HEK293 (cell line): ENCODE results near the gene PRM3.

Source experiments
- CTCF ChIA-PET: fragments of 350-600 bp; formaldehyde crosslinking; extraction: SDS; loops from one replicate; lab custom pipeline; 2021; ENCODE audit warnings: antibody characterized with exemption; lab: Yijun Ruan, JAX
- POLR2A ChIA-PET: fragments of 300-600 bp; formaldehyde crosslinking; extraction: SDS; loops from one replicate; lab custom pipeline; 2020; ENCODE audit warnings: antibody characterized with exemption, inconsistent platforms; lab: Yijun Ruan, JAX
- H3K27ac ChIP-seq: fragments of 200-500 bp; sonication (Bioruptor generic); 2 replicates; pipeline ENCODE4 v1.5.1; 2014; ENCODE audit warnings: low read depth, low read length, control low read depth, inconsistent platforms; ENCODE audit errors: extremely low read depth
- H3K36me3 ChIP-seq, 2 experiments: fragments of 200-500 bp in 1 of 2; sonication (Bioruptor generic) in 1 of 2; 1 replicate in 1 of 2; 2 replicates in 1 of 2; pipeline ENCODE4 v1.5.1; 2014 to 2017; ENCODE audit warnings: inconsistent platforms in 2 of 2, low read length in 2 of 2; ENCODE audit not compliant: control insufficient read depth in 2 of 2, insufficient read depth in 1 of 2
- H3K4me1 ChIP-seq: fragments of 200-500 bp; sonication (Bioruptor generic); 2 replicates; pipeline ENCODE4 v1.5.1; 2014; ENCODE audit warnings: mild to moderate bottlenecking, low read length, inconsistent platforms; ENCODE audit not compliant: control insufficient read depth, insufficient read depth
- H3K4me3 ChIP-seq: 2 replicates; pipeline ENCODE4 v1.5.1; 2011; ENCODE audit warnings: low read depth, mild to moderate bottlenecking, control low read depth, low read length, moderate library complexity
- H3K9me3 ChIP-seq: fragments of 200-500 bp; sonication (Bioruptor generic); 2 replicates; pipeline ENCODE4 v1.5.1; 2014; ENCODE audit warnings: low read depth, low read length, inconsistent platforms; ENCODE audit not compliant: control insufficient read depth, insufficient read depth
- HOXD13 ChIP-seq: sonication (generic); formaldehyde crosslinking; IDR thresholded peaks from 2 replicates; pipeline ENCODE4 v1.8.0; 2022; ENCODE audit warnings: missing genetic modification reagents, borderline replicate concordance
- OSR2 ChIP-seq: fragments of 450-650 bp; formaldehyde crosslinking; IDR thresholded peaks from 2 replicates; pipeline ENCODE4 v1.5.1; 2016; ENCODE audit warnings: missing biosample characterization, missing genetic modification characterization
- PBX3 ChIP-seq: sonication (generic); formaldehyde crosslinking; IDR thresholded peaks from 2 replicates; pipeline ENCODE4 v1.8.1; 2022; ENCODE audit warnings: mild to moderate bottlenecking, moderate library complexity, missing genetic modification reagents
- SCRT1 ChIP-seq: fragments of 450-650 bp; formaldehyde crosslinking; IDR thresholded peaks from 2 replicates; pipeline ENCODE4 v1.5.1; 2016; ENCODE audit warnings: missing biosample characterization, missing genetic modification characterization, borderline replicate concordance
- SCRT2 ChIP-seq: fragments of 450-650 bp; formaldehyde crosslinking; IDR thresholded peaks from 2 replicates; pipeline ENCODE4 v1.5.1; 2016; ENCODE audit warnings: missing biosample characterization, missing genetic modification characterization
- ZNF280C ChIP-seq: fragments of 450-650 bp; formaldehyde crosslinking; IDR thresholded peaks from 2 replicates; pipeline ENCODE4 v1.5.1; 2016; ENCODE audit warnings: missing biosample characterization, missing genetic modification characterization
- ZNF302 ChIP-seq: fragments of 450-650 bp; formaldehyde crosslinking; IDR thresholded peaks from 2 replicates; pipeline ENCODE4 v1.5.1; 2016; ENCODE audit warnings: missing biosample characterization, missing genetic modification characterization, low read depth
- ZNF423 ChIP-seq: fragments of 450-650 bp; formaldehyde crosslinking; IDR thresholded peaks from 2 replicates; pipeline ENCODE4 v1.5.1; 2016; ENCODE audit warnings: missing biosample characterization, missing genetic modification characterization
- ZNF488 ChIP-seq: fragments of 450-650 bp; formaldehyde crosslinking; IDR thresholded peaks from 2 replicates; pipeline ENCODE4 v1.5.1; 2016; ENCODE audit warnings: missing biosample characterization, missing genetic modification characterization
- ZNF670 ChIP-seq: fragments of 450-650 bp; formaldehyde crosslinking; IDR thresholded peaks from 2 replicates; pipeline ENCODE4 v1.5.1; 2016; ENCODE audit warnings: missing biosample characterization, missing genetic modification characterization, low read depth
- ZNF777 ChIP-seq: fragments of 450-650 bp; formaldehyde crosslinking; IDR thresholded peaks from 2 replicates; pipeline ENCODE4 v1.5.1; 2017; ENCODE audit warnings: missing biosample characterization, missing genetic modification characterization, borderline replicate concordance
- ZSCAN16 ChIP-seq: fragments of 450-650 bp; formaldehyde crosslinking; IDR thresholded peaks from 2 replicates; pipeline ENCODE4 v1.5.1; 2016; ENCODE audit warnings: missing biosample characterization, missing genetic modification characterization
- TF ChIP-seq, protein P1 (sequence below): fragments of 450-650 bp; formaldehyde crosslinking; IDR thresholded peaks from 2 replicates; pipeline ENCODE4 v1.5.1; 2016; ENCODE audit warnings: missing biosample characterization, missing genetic modification characterization
- TF ChIP-seq, protein P2 (sequence below): fragments of 450-650 bp; formaldehyde crosslinking; IDR thresholded peaks from 2 replicates; pipeline ENCODE4 v1.5.1; 2017; ENCODE audit warnings: missing biosample characterization, missing genetic modification characterization

PRM3 gene

GRCh38 chr16:11271610-11272009, 1.8 kb downstream of the PRM3 start:
- H3K36me3 ChIP-seq, result no peaks in the 10 kb centered on the region
- no peaks in the 10 kb centered on the region for H3K9me3 ChIP-seq
- H3K4me1 ChIP-seq, result peaks cover 5% of the 10 kb centered on the region
- ChIA-PET CTCF (interaction anchor here (0.6 kb wide), 1 partner anchor 133 kb away, joined by 3 read pairs; no protein-coding TSS in a partner anchor), POLR2A (no interaction called here)
- TF ChIP-seq, protein P1, sequence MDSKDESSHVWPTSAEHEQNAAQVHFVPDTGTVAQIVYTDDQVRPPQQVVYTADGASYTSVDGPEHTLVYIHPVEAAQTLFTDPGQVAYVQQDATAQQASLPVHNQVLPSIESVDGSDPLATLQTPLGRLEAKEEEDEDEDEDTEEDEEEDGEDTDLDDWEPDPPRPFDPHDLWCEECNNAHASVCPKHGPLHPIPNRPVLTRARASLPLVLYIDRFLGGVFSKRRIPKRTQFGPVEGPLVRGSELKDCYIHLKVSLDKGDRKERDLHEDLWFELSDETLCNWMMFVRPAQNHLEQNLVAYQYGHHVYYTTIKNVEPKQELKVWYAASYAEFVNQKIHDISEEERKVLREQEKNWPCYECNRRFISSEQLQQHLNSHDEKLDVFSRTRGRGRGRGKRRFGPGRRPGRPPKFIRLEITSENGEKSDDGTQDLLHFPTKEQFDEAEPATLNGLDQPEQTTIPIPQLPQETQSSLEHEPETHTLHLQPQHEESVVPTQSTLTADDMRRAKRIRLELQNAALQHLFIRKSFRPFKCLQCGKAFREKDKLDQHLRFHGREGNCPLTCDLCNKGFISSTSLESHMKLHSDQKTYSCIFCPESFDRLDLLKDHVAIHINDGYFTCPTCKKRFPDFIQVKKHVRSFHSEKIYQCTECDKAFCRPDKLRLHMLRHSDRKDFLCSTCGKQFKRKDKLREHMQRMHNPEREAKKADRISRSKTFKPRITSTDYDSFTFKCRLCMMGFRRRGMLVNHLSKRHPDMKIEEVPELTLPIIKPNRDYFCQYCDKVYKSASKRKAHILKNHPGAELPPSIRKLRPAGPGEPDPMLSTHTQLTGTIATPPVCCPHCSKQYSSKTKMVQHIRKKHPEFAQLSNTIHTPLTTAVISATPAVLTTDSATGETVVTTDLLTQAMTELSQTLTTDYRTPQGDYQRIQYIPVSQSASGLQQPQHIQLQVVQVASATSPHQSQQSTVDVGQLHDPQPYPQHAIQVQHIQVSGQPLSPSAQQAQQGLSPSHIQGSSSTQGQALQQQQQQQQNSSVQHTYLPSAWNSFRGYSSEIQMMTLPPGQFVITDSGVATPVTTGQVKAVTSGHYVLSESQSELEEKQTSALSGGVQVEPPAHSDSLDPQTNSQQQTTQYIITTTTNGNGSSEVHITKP, result no peak
- TF ChIP-seq SCRT2 (tag by site-specific recombination), result no peak
- H3K27ac ChIP-seq, result no peak overlapping the region
- H3K4me3 ChIP-seq, result no peak overlapping the region

DNA sequence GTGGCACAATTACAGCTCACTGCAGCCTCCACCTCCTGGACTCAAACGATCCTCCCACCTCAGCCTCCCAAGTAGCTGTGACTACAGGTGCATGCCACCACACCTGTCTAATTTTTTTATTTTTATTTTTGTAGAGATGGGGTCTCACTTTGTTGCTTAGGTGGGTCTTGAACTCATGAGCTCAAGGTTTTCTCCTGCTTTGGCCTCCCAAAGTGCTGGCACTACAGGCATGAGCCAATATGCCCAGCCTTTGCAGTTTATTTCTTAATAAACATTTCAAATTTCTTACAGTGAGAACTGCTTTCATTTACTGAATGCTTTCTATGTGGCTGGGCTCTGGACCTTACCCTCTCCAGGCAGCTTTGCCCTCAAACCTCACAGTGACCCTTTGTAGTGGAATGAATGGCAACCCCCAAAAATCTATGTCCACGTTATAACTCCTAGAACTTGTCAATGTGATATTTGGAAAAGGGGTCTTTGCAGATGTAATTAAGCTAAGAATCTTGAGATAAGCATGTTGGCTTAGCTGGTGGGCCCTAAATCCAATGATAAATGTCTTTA, 2.7 kb downstream of the PRM3 start:
- no peak overlapping the region for H3K27ac ChIP-seq
- no peaks in the 10 kb centered on the region for H3K36me3 ChIP-seq
- H3K4me3 ChIP-seq, result no peak overlapping the region
- ChIA-PET POLR2A (interaction anchor here (0.7 kb wide), 1 partner anchor 15 kb away, joined by 3 read pairs; the partner anchor contains the start of gene SOCS1), CTCF (interaction anchor here (0.6 to 1.0 kb wide), 3 partner anchors 12 to 307 kb away, joined by 3 to 5 read pairs (median 3); no protein-coding TSS in a partner anchor)
- TF ChIP-seq HOXD13 (no peak), ZNF280C (tag by site-specific recombination) (no peak), ZSCAN16 (tag by site-specific recombination) (no peak), ZNF670 (no peak), OSR2 (tag by site-specific recombination) (no peak), ZNF302 (tag by site-specific recombination) (no peak), ZNF777 (tag by site-specific recombination) (no peak), PBX3 (no peak), ZNF488 (no peak), SCRT1 (no peak), ZNF423 (no peak)
- TF ChIP-seq, protein P2, sequence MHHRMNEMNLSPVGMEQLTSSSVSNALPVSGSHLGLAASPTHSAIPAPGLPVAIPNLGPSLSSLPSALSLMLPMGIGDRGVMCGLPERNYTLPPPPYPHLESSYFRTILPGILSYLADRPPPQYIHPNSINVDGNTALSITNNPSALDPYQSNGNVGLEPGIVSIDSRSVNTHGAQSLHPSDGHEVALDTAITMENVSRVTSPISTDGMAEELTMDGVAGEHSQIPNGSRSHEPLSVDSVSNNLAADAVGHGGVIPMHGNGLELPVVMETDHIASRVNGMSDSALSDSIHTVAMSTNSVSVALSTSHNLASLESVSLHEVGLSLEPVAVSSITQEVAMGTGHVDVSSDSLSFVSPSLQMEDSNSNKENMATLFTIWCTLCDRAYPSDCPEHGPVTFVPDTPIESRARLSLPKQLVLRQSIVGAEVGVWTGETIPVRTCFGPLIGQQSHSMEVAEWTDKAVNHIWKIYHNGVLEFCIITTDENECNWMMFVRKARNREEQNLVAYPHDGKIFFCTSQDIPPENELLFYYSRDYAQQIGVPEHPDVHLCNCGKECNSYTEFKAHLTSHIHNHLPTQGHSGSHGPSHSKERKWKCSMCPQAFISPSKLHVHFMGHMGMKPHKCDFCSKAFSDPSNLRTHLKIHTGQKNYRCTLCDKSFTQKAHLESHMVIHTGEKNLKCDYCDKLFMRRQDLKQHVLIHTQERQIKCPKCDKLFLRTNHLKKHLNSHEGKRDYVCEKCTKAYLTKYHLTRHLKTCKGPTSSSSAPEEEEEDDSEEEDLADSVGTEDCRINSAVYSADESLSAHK (tag by site-specific recombination), result no peak
- peaks cover 5% of the 10 kb centered on the region for H3K4me1 ChIP-seq
- H3K9me3 ChIP-seq, result no peaks in the 10 kb centered on the region
